NCI-H187 (cell line): ENCODE data around the gene LSM8.
"Not testable (repeated sequence)": the region's sequence is repeated elsewhere in the genome, so short reads cannot be mapped to it uniquely, and the experiment has no call there.

Experiments used
- DNase-seq, 2 experiments: peaks; one replicate each; lab custom pipeline; 2025; lab: John Stamatoyannopoulos, UW

Gene LSM8

DNA sequence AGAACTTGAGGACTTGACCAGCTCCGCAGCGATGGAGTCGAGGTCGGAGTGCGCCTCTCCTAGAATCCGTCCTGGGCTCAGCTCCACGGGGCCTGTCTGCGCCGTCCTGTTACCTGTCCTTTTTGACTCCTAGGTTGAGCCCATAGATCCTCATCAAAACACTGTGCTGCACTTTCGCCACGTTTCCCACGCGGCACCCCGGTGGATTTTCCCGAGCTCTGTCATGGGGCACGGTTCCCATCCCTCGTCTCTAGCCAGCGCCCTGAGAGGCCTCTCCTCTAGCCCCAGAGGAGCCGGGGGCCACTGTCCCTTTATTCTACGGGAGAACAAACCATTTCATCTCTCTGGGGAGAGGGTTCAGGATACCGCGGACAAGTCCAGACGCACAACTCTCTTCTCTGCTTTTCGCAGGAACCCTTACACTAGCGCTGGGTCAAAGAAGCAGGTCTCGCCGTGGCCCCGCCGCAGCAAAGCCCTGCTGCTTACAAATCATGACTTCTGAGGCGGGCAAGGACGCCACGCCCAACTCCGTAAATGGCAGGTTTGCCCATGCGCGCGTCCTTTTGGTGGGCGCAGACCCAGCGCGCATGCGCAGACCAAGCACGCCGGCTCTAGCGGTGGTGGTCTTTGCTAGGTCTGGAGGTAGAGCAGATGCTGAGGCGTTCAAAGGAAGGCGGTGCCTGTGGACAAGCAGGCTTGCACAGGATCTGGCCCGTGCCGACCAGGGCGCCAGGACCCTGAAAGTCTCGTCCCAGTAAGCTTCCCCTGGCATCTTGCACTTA is 30.3 kb downstream of the LSM8 start:
- peak; percentile 55 for DNase-seq

DNA sequence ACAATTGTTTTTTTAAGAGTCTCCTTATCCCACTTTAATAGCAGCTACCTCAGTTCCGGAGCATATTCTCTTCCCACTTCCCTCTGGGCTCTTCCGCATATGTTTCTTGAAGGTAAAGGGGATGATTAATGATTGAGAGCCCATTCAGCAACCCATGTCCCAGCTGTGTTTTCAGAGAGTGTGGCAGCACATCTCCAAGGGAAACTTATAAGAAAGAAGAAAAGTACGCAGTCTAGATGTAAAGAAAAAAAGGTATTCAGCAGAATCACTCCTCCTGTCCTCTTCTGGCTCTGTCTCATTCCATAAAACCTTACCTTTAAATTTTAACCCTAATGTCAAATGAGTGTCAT is 30.8 kb downstream of the LSM8 start:
- no peak for DNase-seq

DNA sequence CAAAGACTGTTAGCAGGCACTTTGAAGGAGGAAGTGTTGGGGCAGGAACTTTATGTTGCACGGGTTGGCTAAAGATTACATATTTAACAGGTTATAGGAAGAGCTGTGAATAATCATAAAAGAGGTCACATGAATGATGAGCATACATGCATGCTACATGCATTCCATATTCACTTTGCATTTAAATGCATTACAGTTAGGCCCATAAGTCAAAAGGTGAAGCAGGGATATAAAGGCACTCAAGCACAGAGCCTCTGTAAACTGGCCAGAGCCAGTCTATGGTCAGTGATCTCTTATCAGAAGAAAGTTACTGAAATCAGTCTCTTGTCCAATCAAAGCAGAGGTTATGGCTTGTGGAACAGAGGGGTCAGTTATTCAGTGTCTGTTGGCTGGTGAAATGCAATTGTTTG is 33.3 kb downstream of the LSM8 start:
- no peak for DNase-seq

DNA sequence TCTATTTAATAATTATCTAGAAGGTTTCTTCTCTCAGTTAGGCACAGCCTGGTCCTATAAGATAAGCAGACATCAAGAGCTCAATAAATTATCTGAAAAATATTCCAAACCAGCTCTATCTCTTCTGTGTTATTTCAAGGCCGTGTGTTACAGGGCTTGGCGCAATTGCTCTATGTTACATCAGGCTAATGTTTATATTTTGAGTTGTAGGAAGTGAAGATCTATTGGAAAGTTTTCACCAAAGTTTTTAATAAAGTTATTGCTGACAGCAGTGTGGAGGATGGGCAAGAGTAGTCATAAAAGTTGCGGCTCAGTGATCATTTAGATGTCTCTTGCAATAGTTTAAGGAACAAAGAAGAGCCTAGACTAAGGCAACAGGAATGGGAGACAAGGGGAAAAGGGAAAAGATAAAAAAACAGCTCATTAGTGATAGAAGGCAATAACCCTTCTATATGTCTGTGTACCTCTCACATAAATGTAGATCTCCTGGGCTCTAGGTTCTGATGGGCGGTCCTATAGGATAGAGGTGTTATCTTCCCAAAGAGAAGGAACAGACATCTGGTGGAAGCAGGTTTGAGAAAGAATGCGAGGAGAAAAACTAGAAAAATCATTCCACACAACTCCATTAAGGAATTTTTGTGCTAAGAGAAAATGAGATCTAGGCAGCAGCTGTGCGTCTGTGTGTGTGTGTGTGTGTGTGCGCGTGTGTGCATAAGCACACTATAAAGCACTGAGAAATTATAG is 34.6 kb downstream of the LSM8 start:
- no peak for DNase-seq

DNA sequence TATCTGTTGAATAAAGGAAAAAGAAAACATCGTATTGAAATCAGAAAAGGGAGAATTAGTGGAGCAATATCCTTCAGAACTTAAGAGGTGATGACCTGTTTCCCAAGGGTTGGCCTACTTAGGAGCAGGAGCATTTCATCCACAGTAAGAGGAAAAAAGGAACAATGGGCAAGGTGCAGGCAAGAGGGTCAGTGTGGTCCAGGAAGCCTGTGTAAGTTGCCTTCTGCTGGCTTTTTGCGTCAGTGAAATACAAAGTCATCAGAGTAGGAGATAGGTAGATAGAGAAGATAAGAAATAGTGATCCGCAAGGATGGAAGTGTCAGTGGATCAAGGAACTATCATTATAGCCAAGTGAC is 35.2 kb downstream of the LSM8 start:
- DNase-seq = no peak

DNA sequence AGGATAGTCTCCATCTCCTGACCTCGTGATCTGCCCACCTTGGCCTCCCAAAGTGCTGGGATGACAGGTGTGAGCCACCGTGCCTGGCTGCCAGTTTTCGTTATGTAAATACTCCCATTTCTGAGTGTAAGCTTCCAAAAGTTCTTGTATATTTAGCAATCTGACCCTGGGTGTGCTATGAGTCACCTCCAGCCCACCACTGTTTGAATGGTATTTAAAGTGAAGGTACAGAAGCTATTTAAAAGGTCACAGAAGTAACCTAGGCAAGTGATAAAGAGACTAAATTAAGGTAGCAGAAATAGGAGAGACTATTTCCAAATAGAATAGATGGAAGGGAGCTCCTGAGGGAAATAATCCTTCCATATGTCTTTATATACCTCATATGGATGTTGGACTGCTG is 36.6 kb downstream of the LSM8 start:
- DNase-seq = no peak

DNA sequence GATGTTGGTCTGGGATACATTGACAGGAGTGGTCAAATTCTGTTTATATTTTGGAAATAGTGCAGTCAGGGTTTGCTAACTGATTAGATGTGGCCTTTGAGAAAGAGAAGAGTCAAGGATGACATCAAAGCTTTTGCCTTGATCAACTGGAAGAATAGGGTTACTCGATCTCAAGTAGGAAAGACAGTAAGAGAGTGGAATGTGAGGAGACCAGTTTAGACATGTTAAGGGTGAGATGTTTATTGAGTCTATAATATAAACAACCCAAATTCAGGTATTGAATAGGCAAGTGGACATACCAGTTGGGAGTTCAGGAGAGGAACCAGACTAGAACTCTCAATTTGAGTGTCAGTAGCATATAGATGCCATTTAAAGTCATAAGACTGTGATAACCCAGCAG is 38.6 kb downstream of the LSM8 start:
- DNase-seq = no peak

DNA sequence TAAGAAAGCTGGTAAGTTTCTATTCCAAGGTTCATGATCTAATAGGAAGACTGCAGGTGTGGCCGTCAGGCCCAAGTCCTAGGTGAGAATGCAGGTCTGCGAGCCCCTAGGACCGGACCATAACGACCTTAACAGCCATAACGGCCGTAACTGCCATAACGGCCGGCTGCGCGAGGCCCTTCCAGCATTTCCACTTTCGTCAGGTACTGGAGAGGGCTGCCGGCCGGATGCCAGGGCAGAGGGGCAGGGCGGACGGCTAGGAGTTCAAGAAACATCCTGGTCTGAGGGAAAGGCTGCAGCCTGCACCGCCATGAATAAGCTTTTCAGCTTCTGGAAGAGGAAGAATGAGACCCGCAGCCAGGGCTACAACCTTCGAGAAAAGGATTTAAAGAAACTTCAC is 40.6 kb downstream of the LSM8 start, which contains the start of gene ANKRD7:
ANKRD7 (plus strand) TSS at position 184 of the 400 bp plus-strand sequence; CDS start at position 311, 127 bp downstream.
- no peak for DNase-seq

DNA sequence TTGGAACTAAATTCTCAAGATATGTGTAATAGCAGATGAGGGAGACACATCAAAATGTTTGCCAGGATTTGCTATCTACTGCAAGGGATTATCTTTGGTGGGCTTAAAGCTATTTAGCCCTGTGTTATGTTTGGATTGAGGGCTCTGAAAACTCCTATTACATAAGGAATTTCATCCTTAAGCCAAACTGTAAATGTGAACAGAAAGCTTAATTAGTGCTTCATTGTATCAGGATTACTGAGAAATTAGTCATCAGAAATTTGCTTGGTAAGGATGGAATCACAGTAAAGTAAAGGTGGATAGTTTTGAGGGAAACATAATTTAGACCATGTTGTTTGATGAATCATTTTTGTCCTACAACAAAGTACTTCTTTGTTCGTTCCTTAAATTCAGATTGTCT is 48.9 kb downstream of the LSM8 start:
- no peak for DNase-seq

DNA sequence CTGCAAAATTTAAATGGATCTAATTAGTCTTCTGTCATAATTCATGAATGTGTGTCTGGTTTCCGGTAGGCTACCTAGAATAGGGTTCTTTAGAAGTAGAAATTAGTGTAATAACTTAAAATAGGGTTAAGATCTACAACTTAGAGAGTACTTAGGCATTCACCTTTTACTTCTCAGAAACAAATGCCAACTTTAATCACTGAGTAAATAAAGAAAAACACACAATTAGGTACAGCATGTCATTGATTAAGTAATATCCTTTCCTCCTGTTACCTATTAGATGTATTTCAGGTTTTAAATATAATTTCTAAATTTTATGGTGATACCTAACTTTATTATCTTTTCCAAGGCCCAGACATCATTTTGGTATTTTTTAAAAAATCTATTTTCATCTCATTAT is 49.8 kb downstream of the LSM8 start:
- DNase-seq = no peak

DNA sequence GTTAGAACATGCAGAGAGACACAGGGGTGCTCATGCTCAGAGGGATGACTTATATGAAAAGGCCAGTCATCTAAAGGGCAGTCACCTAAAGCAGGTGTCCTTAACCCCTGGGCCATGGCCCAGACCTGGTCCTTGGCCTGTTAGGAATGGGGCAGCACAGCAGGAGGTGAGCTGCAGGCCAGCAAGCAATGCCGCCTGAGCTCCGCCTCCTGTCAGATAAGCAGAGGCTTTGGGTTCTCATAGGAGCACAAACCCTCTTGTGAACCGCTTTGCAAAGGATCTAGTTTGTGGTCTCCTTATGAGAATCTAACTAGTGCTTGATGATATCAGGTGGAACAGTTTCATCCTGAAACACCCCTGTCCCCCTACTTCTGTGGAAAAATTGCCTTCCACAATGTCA is 55.0 kb downstream of the LSM8 start:
- no peak for DNase-seq

DNA sequence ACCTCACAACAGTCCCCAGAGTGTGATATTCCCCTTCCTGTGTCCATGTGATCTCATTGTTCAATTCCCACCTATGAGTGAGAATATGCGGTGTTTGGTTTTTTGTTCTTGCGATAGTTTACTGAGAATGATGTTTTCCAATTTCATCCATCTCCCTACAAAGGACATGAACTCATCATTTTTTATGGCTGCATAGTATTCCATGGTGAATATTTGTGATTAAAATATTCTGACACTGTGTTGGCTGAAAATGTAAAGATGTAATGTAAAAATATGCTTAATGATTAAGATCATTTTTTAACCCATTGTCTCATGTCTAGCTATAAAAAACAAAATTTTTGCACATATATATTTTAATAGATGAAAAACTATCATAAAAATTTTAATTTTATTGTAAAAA is 56.4 kb downstream of the LSM8 start:
- DNase-seq = not testable (repeated sequence)
